Measurements from ENCODE around the gene PPP1R9A.

The PPP1R9A gene

GRCh38 chr7:95276114-95276513 lies 368.7 kb downstream of the PPP1R9A start:
- ChIA-PET POLR2A (no interaction called here), CTCF (no interaction called here)
- H3K4me3 ChIP-seq (ENCODE audit: low read depth, low read length) = no peak overlapping the region
- no peak overlapping the region for H3K27ac ChIP-seq (ENCODE audit: extremely low read depth, low read depth, low read length)
- H3K36me3 ChIP-seq (ENCODE audit: control insufficient read depth in 2 of 2, insufficient read depth in 1 of 2, low read length in 2 of 2) = no peaks in the 10 kb centered on the region
- no peaks in the 10 kb centered on the region for H3K4me1 ChIP-seq (ENCODE audit: control insufficient read depth, insufficient read depth, low read length)
- TF ChIP-seq ZNF366 (tag by site-specific recombination; conservative IDR thresholded peaks at IDR 0.05) (no peak), ZNF423 (tag by site-specific recombination; IDR thresholded peaks at IDR 0.05) (no peak), BCL11A (tag by site-specific recombination; IDR thresholded peaks at IDR 0.05; ENCODE audit: low read depth) (no peak), ZNF391 (tag by site-specific recombination; IDR thresholded peaks at IDR 0.05; ENCODE audit: borderline replicate concordance, low read depth) (no peak)
- H3K9me3 ChIP-seq (ENCODE audit: control insufficient read depth, insufficient read depth, low read depth, low read length) = no peaks in the 10 kb centered on the region

DNA sequence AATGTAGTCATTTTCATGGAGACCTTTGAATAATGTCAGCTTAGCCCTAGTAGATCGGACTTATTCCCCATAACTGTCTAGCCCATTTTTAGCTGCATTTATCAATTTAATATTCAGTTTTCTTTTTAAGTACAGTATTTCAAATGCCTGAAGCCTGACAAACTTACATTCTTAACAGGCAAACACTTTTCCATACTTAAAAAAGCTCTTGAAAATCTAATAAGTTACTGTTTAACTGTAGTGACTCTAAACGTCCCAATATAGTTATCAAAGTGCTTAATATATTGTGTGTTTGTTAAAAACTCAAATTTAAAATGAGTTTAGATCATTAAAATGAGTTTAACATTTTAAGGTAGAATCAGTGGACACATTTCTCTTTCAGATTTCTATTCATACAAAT lies 372.0 kb downstream of the PPP1R9A start:
- no peak overlapping the region for H3K27ac ChIP-seq (ENCODE audit: extremely low read depth, low read depth, low read length)
- TF ChIP-seq ELK4 (IDR thresholded peaks at IDR 0.05; ENCODE audit: borderline replicate concordance, low read depth, low read length) (no peak), ZNF660 (tag by site-specific recombination; IDR thresholded peaks at IDR 0.05) (no peak), ZNF239 (tag by site-specific recombination; IDR thresholded peaks at IDR 0.05) (no peak), ZNF138 (tag by site-specific recombination; IDR thresholded peaks at IDR 0.05; ENCODE audit: borderline replicate concordance) (no peak), HOXC10 (CRISPR knock-in tag; IDR thresholded peaks at IDR 0.05) (no peak), ZNF549 (tag by site-specific recombination; IDR thresholded peaks at IDR 0.05) (no peak), ZBTB11 (tag by site-specific recombination; conservative IDR thresholded peaks at IDR 0.05; ENCODE audit: low read depth) (no peak), ZNF600 (tag by site-specific recombination; IDR thresholded peaks at IDR 0.05) (no peak), ZNF610 (tag by site-specific recombination; IDR thresholded peaks at IDR 0.05; ENCODE audit: borderline replicate concordance) (no peak), FEZF1 (tag by site-specific recombination; IDR thresholded peaks at IDR 0.05) (no peak), ZNF37A (tag by site-specific recombination; IDR thresholded peaks at IDR 0.05) (no peak), TSHZ1 (tag by site-specific recombination; IDR thresholded peaks at IDR 0.05; ENCODE audit: borderline replicate concordance) (no peak), TCF7L2 (IDR thresholded peaks at IDR 0.05; ENCODE audit: borderline replicate concordance, low read depth, low read length) (no peak), ZBTB17 (tag by site-specific recombination; IDR thresholded peaks at IDR 0.05) (no peak), ZIC2 (tag by site-specific recombination; IDR thresholded peaks at IDR 0.05) (no peak), ZNF214 (tag by site-specific recombination; IDR thresholded peaks at IDR 0.05; ENCODE audit: borderline replicate concordance) (no peak), ZNF707 (tag by site-specific recombination; IDR thresholded peaks at IDR 0.05) (no peak), ZNF571 (tag by site-specific recombination; IDR thresholded peaks at IDR 0.05) (no peak), ZNF354C (tag by site-specific recombination; IDR thresholded peaks at IDR 0.05; ENCODE audit: borderline replicate concordance, low read depth) (no peak)
- ChIA-PET POLR2A (no interaction called here), CTCF (no interaction called here)
- no peaks in the 10 kb centered on the region for H3K9me3 ChIP-seq (ENCODE audit: control insufficient read depth, insufficient read depth, low read depth, low read length)
- no peaks in the 10 kb centered on the region for H3K4me1 ChIP-seq (ENCODE audit: control insufficient read depth, insufficient read depth, low read length)
- no peaks in the 10 kb centered on the region for H3K36me3 ChIP-seq (ENCODE audit: control insufficient read depth in 2 of 2, insufficient read depth in 1 of 2, low read length in 2 of 2)
- no peak overlapping the region for H3K4me3 ChIP-seq (ENCODE audit: low read depth, low read length)
